GM19452 (cell line): ENCODE measurements around the gene BTBD3.

Source experiments
- ATAC-seq: cut with Tn5 transposase; IDR thresholded peaks from one replicate; pipeline ENCODE4 v1.9.1; 2021; ENCODE audit not compliant: unreplicated experiment

The BTBD3 gene

GRCh38 chr20:11917663-11918062, at the start of gene BTBD3:
Gene BTBD3 (plus strand): TSS chr20:11917893. CDS start chr20:11918276, 383 bp downstream.
- ATAC-seq, result no peak

- ATAC-seq, result no peak
Measured at GRCh38 chr20:11869641-11870040, 48.1 kb upstream of the BTBD3 start.

GRCh38 chr20:11870411-11870810, 47.3 kb upstream of the BTBD3 start:
- no peak for ATAC-seq

DNA sequence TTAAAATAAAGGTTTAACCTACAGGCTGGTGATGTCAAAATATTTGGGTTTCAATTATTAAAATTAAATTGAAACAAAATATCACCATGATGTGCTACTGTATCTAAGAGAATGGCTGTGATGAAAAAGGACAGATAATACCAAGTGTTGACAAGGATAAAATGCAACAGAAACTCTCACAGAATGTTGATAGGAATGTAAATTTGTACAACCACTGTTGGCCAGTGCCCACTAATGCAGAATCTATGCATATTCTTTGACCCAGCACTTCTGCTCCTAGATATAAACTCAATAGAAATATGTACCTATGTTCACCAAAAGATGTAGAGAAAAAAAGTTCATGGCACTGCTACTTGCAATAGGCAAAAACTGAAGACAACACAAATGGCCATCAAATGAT, 41.1 kb upstream of the BTBD3 start:
- ATAC-seq, result no peak

DNA sequence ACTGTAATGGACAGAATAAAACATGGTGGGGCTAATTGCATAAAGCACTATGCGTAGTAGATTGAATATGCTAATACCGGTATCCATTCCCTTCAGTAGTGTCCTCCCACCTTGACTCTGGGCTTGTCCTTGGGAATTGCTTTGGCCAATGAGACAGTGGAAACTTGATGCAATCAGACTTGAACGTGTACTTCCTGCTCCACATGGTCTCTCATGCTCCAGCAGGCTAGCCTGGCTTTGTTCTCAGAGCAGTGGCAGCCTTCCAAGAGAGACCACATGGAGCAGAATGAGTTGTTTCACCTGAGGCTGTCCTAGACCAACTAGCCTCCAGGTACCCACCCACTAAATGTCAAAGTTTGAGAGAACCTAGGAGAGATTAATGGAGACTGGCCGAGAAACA, 37.0 kb upstream of the BTBD3 start:
- no peak for ATAC-seq

- ATAC-seq, result no peak
Measured at GRCh38 chr20:11881449-11881848, 36.2 kb upstream of the BTBD3 start.

DNA sequence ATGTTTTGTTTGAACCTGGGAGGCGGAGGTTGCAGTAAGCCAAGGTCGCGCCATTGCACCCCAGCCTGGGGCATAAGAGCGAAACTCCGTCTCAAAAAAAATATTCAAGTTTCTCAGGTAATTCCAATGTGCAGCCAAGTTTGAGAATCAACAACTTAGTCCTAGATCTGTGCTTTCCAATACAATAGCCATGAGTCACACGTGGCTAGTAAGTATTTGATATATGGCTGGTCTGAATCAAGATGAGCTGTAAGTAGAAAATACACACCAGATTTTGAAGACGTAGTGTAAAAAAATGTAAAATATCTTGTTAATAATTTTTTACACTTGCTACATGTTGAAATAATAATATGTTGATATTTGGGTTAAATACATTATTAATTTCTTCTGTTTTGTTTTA, 35.0 kb upstream of the BTBD3 start:
- ATAC-seq, result no peak

DNA sequence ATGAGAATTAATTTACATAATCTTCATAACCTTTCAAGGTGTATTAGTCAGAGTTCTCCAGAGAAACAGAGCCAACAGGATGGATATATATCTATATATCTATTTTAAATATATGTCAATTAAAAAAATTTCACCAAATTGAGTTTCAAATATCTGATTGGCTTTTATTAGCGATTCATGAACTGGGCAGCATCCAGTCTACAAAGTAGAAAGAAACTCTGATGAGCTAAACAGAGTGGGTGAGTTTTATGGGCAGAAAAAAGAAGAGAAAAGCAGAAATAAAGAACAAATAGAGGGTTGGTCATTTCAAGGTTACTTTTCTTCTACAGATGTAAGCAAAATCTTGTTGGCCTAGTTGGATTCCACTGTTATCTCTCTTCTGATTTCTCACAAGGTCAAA, 29.0 kb upstream of the BTBD3 start:
- ATAC-seq, result no peak

DNA sequence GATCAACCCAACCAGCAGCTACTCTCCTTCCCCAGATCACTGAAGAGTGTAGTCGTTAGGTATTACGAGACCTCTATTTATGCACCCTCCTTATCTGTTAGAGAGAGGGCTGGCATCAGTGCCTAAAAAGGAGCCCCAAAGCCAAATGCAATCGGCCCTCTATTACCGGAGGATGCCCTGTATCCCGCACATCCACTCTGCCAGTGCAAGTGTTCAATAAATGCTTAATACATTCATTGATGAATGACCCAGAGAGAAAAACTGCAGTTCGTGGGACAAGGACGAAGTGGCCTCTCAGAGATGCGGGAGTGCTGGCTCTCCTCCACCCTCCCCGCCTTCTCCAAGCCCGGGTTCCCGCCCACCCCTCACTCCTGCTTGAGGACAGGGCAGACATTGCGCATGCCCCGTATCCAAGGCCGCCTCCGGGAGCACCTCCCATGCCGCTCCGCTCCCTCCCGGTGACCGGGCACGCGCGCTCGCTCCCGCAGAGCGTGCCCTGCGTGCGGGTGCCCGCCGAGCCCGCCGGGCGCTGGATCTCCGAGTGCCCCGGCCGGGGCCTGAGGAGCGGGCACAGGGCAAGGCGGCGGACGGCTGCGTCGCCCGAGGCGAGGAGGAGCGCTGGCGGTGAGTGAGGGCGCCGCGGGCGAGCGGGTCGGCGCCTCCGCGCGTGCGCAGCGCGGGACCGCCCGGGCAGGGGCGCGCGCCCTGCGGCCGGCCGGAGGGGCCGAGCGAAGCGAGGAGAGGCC, 27.2 kb upstream of the BTBD3 start:
- ATAC-seq, result no peak

DNA sequence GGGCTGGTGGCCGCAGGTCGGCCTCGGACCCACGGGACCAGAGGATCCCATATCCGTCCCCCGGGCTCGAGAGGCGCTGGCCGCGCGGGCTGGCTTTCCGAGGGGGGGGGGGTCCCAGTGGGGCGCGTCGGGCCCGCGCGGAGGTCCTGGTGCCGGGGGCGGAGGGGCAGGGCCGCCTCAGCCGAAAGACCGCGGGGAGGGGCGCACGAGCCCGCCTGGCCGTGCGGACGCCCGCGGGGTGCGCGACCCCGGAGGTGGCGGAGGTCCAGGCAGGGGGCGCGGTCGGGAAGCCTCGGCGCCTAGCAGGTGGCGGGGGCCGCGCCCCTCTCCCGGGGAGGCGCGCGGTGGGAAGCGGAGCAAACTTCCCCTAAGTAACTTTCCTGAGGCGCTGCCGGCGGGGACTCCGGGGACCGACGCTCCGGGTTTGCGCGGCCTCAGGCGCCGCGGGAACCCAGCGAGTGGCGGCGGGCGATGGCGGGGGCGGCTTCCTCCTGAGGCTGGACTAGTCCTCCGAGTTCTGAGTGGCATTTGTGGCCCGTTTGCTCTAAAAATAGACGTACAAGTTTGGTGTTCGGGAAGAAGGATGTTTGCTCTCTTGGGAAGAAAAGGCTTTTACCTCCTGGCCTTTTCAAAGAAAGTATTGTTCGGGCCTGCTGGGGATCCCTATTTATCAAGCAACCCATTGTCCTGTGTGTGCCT, 26.5 kb upstream of the BTBD3 start:
- no peak for ATAC-seq

GRCh38 chr20:11891776-11892545, 25.7 kb upstream of the BTBD3 start:
- ATAC-seq, result no peak

GRCh38 chr20:11894062-11894461, 23.6 kb upstream of the BTBD3 start:
- ATAC-seq, result no peak

- ATAC-seq, result no peak
Measured at GRCh38 chr20:11895861-11896387, 21.8 kb upstream of the BTBD3 start.

DNA sequence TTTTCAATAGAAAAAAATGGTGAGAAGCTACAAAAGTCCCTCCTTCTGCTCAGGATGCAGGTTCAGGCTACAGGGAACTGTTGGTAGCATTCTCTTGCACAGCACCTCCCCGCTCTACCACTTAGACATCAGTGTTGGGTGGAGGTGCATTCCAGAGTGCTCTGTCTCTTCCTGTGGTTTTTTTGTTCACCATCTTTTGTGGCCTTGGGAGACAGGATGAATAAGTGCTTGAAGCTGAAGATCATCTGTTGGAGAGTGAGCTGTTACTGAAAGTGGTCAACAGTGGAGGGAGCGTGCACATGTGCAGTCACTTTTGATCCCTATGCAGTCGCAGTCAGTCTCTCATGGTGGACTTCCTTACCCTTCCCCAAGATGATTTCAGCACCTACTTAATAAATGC, 16.6 kb upstream of the BTBD3 start:
- ATAC-seq, result no peak

DNA sequence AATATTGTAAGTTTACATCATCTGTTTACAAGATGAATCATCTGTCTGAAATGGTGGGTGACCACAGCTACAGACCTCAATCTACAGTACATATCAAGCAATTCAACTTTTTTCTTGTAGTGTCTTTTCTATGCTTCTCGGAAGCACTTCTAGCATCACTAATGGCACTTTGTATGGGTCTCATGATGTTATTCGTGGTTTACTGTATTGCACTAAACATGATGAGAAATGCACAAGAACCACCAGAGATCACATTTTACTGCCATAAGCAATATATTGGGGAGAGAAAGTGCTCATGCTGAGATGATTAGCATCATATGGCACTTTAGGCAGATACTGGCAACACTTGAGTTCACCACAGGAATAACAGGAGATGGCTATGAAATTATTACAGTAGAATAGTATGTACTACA, 15.4 kb upstream of the BTBD3 start:
- no peak for ATAC-seq

DNA sequence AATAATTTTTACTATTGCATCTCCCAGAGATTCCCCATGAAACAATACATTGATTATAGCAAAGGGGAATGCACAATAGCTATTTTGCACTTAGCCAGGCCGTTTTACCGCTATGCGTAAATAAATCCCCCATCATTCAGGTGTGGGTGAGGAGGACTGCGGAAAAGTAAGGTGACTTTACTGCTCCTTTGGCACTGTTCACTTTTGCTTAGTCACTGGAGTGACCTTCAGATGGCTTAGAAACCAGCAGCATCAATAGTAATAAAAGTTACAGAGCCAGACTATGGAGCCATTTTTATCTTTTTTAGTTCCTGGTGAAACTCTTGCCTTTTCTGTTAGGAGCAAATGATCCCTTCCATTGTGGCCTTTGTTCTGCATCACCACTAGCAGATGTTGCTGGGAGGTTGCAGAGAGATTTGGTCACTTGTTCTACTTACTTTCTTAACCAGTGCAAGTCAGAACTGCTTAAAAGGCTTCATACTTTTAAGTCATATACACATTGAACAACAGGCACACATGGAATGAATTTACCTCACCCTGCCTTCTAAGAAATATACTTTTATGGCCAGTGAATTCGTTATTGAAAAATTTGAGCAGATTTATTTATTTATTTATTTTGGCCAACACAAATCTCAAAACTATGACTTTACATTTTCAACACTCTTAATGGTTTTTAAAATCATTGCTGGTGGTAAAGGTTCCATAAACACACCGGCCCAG, 12.1 kb upstream of the BTBD3 start:
- ATAC-seq, result no peak

DNA sequence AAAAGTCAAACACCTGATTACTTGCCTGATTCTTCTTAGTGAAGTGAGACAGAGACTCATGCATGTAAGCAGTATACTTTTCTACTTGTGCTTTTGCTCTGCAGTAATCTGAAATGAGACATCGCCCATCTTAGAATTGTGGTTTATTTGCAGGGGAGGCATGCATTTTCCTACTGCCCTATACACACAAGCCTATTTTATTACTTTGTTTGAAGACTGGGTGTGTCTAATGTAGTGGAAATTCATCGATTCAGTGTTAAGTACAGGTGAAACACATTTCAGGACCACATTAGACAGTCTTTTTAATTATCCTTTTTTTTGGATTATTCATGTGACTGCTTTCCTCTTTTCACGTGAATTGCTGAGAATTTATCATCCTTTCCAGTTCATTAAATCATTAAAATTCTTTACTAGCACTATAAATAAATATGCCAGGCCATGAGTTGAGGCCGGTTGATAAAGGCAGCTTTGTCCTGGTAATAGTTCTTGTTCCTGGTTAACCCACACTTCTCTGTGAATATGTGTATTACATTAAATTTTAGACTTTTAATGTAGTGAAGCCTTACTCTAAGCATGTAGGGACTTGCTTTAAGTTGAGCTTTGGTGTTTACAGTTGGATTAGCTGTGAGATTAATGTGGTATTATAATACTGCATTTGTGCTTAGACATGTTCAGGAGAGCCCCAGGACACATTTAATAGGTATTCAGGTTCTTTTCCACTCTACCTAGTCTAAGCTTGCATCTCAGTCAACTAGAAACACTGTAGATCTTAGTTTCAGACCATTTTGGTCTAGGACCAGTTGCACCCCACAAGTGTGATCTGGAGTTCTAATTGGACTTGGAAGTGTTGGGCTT, 10.8 kb upstream of the BTBD3 start:
- ATAC-seq, result no peak

DNA sequence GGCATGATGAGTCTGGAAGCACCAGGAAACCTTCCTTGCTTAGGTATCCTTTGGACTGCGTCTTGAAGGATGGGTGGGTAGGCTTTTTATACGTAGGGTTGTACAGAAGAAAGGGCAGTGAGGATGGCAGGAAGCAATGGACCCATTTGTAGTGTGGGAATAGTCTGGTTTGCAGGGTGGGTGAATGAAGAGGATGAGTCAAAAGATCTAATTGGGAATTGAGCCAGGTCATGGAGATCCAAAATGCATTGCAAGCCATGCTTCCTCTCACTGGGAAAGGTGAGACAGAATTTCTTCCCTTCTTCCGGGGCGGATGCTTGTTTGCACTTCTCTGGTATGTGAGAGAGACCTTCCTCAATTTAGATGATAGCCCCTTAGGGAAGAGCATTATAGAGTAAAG, 10.1 kb upstream of the BTBD3 start:
- no peak for ATAC-seq

DNA sequence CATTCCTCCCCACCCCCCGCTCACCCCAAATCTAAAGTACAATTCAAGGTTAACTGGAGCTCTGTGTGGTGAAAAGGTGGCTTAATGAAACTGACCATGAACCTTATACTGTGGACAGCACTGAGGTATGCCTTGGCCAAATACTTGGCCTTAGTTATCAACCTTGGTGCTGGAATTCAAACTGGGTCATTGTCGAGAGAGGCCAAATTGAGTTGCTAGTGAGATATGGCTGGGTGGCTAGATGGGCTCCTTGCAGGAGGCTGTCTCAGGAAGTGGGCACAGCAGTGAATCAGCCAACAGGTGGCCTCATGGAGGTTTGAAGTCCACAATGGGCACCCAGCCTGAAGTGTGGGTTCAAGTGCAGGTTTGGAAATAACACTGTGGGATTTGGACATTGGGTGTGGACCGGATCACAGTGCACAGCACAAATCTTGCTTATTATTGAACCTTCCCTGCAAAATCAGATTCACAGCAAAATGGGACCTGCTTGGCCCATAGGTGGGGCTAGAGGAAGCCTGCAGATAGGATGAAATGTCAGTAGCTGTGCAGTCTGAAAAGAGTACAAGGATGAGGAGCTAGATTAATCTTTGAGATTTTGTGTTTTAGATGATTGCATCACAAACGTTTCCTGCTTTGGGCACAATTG, 5.6 kb upstream of the BTBD3 start:
- no peak for ATAC-seq
